GM18517 (cell line): ENCODE data around the gene ATP13A1.
"Not testable (repeated sequence)": the region's sequence is repeated elsewhere in the genome, so short reads cannot be mapped to it uniquely, and the experiment has no call there.

Source experiments
- ATAC-seq: cut with Tn5 transposase; IDR thresholded peaks from one replicate; pipeline ENCODE4 v1.9.1; 2021; ENCODE audit warnings: mild to moderate bottlenecking, moderate library complexity; ENCODE audit not compliant: unreplicated experiment

Gene ATP13A1

DNA sequence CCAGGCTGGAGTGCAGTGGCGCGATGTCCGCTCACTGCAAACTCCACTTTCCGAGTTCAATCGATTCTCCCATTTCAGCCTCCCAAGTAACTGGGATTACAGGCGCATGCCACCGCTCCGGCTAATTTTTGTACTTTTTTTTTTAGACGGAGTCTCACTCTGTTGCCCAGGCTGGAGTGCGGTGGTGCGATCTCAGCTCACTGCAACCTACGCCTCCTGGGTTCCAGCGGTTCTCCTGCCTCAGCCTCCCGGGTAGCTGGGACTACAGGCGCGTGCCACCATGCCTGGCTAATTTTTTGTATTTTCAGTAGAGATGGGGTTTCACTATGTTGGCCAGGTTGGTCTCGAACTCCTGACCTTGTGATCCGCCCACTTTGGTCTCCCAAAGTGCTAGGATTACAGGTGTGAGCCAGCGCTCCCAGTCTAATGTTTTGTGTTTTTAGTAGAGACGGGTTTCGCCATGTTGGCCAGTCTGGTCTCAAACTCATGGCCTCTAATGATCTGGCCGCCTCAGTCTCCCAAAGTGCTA is 2.0 kb upstream of the ATP13A1 start:
- not testable (repeated sequence) for ATAC-seq

DNA sequence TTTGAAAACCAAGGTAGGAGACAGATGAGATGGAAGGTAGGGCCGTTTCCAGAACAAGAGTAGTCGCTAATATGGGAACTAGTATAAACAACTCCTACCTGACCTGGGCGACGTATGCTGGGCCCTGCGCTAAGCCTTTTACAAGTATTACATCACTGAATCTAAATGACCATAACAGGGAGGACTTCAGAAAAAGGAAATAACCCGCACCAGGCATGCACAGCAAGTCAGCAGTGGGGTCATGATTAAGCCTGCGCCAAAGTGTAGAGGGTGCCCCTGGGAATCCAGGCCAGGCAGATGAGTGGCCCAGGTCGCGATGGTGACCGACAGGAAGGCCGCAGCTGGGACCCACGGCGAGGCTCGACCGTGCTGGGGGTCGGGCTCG is 613 bp downstream of the ATP13A1 start:
- no peak for ATAC-seq

DNA sequence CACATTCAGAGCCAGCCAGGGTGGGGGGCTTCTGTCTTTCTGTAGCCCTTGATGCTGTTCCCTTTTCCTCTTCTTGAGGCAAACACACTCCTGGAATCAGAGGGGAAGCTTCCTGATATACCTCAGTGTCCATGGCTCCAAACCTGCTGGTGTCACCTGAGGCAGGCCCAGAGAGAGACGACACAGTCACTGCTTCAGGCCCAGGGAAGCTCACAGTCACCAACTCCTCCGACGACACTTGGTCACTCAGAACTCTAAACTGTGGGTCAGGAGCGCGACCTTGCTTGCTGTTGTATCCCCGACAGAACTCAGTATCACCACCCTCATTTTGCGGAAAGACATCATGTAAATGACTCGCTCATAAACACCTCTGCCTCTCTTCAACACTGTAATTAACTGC is 1.1 kb downstream of the ATP13A1 start:
- ATAC-seq: no peak

DNA sequence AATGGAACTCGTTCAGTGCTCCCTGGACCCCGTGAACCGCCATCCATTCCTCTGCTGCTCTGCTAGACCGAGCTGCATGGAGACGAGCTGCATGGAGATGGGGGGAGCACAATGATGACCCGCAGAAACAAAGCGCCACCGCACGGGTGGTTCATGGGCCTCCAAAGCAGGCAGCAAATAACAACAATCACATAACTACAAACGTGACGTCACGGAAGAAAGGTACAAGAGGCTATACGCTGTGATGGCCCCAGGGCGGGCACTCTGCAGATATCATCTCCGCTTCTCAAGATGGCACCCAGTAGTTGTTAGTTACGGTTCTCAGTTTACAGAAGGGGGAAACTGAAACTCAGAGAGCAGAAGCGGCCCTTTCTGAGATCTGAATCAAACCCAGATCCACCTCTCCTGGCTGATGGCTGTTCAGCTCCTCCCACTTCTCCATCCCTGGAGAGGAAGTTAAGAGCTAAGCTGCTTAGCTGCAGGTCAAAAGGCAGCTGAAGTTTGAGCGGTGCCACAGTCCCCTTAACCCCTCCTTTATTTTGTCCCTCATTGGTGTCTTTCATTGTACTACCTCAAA is 1.7 kb downstream of the ATP13A1 start:
- ATAC-seq: peak; percentile 41

DNA sequence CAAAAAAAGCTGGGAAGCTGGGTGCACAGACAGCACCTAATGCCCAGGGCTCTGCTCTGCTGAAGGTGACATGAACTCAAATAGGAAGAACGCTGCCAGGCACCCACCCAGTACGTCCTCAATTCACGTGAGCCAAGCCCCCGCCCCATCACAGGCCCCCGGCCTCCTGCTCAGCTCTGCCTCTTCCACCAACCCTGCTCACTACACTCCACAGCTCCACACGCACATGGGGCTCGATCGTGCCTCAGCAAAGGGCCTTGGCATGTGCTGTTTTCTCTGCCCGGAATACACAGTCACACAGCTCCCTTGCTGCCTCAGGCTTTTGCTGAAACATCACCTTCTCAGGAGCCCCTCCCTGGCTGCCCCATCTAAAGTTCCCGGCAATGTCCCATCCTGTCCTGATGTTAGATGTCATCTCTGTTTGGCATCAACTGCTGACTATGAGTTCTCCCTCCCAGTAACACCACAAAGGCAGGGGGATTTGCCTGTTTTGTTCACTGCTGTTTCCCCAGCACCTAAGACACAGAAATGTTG is 2.3 kb downstream of the ATP13A1 start:
- no peak for ATAC-seq

GRCh38 chr19:19659646-19660245 is 3.7 kb downstream of the ATP13A1 start:
- no peak for ATAC-seq

DNA sequence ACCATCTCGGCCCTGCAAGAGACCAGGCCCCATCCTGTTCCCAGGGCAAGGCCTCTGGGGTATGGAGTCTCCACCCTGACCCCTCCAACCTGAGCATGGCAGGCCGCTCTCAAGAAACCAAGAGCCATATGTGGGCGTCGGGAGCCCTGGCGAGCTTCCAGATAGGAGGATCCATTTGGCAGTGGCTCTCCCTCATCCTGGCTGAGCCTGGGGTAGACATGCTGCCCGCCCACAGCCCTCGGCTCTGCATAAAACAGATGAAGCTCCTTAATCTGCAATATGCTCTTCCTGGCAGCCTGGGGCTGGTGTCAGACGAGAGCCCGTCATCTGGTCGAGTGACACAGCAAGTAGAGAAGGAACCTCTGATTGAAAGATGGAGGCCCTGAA is 6.1 kb downstream of the ATP13A1 start:
- no peak for ATAC-seq

DNA sequence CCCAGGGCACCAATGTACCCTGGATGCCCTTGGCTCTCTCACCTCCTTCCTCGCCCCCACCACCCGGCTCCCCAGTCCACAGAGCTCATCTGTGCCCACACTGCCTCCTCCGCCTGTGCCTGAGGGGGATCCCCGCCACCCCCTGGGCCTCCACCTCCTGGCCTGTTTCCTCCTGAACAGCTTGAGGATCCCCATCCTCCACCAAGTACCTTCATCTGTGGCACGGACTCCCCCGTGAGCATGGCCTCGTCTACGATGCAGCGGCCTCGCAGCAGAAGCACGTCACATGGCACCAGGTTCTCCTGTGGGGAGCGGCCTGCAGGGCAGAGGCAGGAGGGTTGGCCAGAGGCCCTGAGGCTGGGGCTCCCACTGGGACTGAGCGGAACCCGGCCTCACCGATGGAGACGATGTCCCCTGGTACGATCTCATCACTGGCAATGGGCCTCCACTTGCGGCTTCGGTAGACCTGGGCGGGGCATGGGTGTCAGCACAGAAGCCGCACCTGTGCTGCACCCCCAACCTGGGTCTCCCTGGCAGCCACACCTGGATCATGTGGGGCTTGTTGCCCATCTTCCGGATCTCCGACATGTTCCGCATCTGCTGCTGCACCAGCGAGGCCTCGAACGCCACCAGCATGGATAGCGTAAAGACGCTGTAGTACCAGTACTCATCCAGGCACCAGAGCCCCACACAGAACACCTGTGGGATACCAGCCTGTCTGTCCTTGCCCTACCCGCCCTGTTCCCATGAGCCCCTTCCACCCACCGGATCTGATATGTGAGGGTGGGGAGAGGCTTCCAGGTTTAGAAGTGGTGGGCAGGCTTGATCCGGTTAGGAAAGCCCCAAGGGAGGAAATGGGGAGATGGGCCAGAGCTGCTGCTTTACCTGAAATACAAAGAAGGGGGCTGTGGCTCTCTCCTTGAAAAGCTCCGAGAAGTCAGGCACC is 6.8 kb downstream of the ATP13A1 start:
- ATAC-seq: no peak

DNA sequence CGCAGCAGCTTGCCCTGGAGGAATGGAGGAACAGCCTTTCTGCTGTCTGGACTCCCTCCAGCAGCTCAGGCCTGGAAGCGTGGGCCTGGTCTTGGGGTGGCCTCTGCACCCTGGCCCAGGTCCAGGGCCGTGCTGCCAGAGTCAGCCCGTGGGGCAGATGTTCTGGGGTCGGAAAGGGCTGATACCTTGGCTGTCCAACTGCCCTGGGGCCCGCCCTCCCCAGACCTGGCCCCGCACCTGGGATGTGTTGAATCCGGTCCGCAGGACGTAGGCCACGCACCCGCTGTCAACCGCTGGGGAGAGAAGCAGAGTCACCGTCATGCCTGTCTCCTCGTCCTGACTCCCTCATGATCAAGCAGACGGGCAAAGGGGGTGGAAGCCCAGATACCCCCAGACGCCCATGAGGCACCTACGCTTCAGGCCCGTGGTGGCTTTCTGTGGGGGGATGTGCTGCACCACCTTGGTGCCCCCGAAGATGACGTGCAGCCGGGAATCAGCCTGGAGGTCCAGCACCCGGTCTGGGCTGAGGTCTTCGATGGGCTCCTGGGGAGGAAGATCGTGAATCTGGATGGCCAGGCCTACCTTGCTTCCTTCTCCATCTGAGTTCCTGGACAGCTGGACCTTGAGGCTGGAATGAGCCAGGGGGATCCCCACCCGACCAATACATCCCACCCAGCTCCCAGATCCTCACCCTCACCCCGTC is 7.7 kb downstream of the ATP13A1 start:
- ATAC-seq: no peak

- ATAC-seq: no peak
Measured at GRCh38 chr19:19655051-19655594, 8.4 kb downstream of the ATP13A1 start.

DNA sequence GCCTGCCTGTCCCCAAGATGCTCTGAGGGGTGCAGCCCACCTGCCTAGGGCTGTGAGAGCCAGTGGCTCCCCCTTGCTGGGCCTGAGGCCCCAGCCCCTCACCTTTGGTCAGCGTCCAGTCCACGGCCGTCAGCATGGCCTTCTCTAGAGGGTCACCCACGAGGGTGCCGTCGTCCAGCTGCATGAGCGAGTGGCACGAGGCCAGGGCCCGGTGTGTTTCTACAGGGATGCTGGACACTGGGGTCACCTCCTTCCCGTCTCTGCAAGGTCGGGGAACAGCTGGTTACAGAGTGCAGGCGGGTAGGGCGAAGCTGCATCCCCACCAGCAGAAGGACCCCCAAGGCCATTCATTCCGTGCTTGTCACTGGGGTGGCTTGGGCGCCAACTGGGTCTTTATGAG is 9.0 kb downstream of the ATP13A1 start:
- no peak for ATAC-seq

DNA sequence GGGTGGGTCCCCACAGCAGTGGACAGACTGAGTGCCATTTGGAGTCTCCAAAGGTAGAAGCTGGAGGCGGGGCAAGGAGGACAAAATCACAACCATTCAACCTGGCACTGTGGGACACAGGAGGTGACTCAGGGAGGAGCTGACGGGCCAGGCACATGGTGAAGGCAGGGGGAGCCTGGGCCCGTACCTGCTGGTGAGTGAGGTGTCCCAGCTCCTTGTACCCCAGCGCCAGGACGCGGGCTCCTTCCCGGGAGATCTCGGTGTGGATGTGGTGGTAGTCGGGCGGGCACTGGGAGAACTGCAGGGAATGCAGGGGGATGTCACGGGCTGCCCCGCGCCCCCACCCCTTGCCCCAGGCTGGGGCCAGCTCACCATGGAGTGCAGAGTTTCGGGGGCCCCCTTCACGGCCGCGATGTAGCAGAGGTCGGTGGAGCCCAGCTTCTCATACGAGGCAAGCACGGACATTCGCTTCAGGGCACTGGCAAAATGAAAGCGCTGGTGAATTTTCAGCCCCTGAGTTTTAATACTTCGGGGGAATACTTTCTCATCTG is 9.8 kb downstream of the ATP13A1 start:
- ATAC-seq: no peak

DNA sequence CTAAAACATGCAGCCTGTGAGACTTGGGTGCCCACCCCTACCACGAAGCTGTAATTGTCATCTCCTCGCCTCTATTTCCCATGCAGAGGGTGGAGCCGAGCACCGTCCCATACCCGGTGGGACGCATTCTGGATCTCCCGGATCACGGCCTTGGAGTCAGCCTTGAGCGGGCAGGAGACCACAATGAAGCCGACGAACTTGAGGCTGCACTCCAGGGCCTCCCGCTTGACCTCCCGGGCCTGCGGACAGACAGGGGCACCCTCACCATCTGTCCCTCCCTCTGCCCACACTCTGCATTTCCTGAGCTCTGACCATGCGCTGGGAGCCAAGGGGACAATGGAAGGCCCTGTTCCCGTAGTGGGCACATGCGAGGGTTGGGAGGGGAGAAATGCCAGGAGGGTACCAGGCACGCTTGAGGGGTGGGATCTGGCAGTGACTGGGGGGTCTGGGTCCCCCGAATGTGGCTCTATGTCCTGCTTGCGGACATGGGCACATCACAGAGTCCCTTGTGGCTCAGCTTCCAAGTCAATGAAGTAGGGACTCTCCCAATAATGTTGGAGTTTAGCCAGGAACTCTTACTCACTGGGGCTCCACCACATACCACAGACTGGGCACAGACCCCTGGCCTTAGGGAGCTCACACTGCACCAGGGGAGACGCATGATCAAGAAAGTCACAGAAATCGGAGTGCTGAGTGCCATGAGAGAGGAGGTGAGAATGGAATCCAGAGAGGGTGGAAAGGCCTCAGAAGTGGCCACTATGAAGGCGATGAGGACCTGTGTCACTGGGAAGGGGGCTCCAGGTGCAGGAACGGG is 10.8 kb downstream of the ATP13A1 start:
- no peak for ATAC-seq

DNA sequence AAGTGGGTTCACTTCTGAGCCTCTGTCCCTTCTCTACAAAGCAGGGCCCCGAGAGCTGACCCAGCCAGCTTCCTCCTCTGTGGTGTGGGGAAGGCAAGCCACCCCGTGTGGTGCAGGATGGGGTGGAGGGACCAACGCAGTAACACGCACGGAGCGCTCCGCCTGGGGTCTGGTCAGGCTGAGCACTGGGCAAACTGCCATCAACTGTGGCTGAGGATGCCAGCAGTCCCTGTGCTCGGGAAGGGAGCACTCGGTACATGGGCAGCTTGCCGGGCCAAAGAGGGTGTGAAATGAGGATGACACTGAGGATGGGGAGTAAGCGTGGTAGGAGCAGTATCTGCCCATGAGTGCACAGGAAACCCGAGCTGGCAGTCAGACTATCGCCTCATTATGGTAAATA is 12.4 kb downstream of the ATP13A1 start:
- ATAC-seq: no peak

GRCh38 chr19:19650331-19650730 is 13.1 kb downstream of the ATP13A1 start:
- no peak for ATAC-seq

DNA sequence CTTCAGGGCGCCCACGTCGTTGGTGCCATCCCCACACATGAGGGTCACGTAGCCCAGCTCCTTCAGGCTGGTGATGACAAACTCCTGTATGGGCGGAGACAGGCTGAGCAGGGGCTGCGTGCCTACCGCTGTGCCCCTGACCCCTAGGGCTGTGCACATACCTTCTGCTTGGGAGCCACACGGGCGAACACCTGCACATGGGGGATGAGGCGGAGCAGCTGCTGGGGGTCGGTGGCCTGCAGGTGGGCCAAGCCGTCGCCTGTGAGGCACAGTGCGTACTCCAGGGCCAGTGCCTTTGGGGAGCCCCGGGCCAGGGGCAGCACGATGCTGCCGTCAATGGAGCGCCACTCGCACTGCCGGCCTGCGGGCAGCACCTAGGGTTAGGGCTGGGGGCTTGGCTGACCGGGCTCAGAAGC is 13.9 kb downstream of the ATP13A1 start:
- no peak for ATAC-seq

GRCh38 chr19:19649155-19649554 is 14.3 kb downstream of the ATP13A1 start:
- ATAC-seq: no peak

- ATAC-seq: no peak
Measured at GRCh38 chr19:19647037-19647835, 16.2 kb downstream of the ATP13A1 start.
